Measurements from ENCODE around the gene INPP5D. TPM values are rescaled to one million over a fixed set of nuclear protein-coding genes. Genes with fewer than 3 reads are reported as not detected.
A peak's percentile ranks its signal among the peaks of the same experiment; 100 is the strongest.

The INPP5D gene
- total RNA-seq, 1 experiment from 2014 or later: 12.7 TPM

GRCh38 chr2:233059547-233059796 is 670 bp upstream of the INPP5D start:
- no peak overlapping the region for H2AK5ac ChIP-seq (ENCODE audit: insufficient read length, low read length)
- H3K4me2 ChIP-seq (ENCODE audit: insufficient read depth, insufficient read length, low read length): no peak overlapping the region
- no peak overlapping the region for H3K23ac ChIP-seq (ENCODE audit: insufficient read length, low read depth, low read length)
- no CpG with 5 or more reads among the region's 7 CpGs for WGBS (ENCODE audit: extremely low coverage, insufficient read length, low lambda C conversion rate)
- H3K79me2 ChIP-seq (ENCODE audit: insufficient read depth, low read length): no peaks in the 10 kb centered on the region
- no peak overlapping the region for H2AFZ ChIP-seq (ENCODE audit: low read length)
- H3K9ac ChIP-seq (ENCODE audit: extremely low read depth, insufficient read length, low read length): no peak overlapping the region
- H3K79me1 ChIP-seq (ENCODE audit: insufficient read depth, low read depth, low read length, poor library complexity, severe bottlenecking): no peaks in the 10 kb centered on the region
- no peak overlapping the region for H3K56ac ChIP-seq (ENCODE audit: insufficient read length, low read depth, low read length)
- H2BK20ac ChIP-seq (ENCODE audit: low read depth, low read length, poor library complexity, severe bottlenecking): no peak overlapping the region
- no peaks in the 10 kb centered on the region for H4K20me1 ChIP-seq (ENCODE audit: control insufficient read depth, insufficient read depth, insufficient read length)
- no peak overlapping the region for H3T11ph ChIP-seq (ENCODE audit: low read length)
- H3K4ac ChIP-seq (ENCODE audit: low read depth, low read length): no peak overlapping the region
- Mint-ChIP-seq H3K9me3 (no peaks in the 10 kb centered on the region; a peak in 1 of 5 replicates), H3K4me1 (peaks cover 14 to 25% of the 10 kb centered on the region in 2 experiments), H3K27me3 (ENCODE audit: low read depth) (peaks cover 10% of the 10 kb centered on the region), H3K27ac (no peak overlapping the region; a peak in 1 of 7 replicates), H3K36me3 (ENCODE audit: insufficient read depth in 1 of 3, low read depth in 3 of 3) (no peaks in the 10 kb centered on the region), H3K4me3 (no peak overlapping the region)
- H4K5ac ChIP-seq (ENCODE audit: insufficient read length, low read depth, low read length): no peak overlapping the region
- H3K18ac ChIP-seq (ENCODE audit: insufficient read length, low read depth, low read length): no peak overlapping the region
- no peaks in the 10 kb centered on the region for H3K27me3 ChIP-seq (ENCODE audit: insufficient read depth, low read length)
- no peaks in the 10 kb centered on the region for H3K4me1 ChIP-seq (ENCODE audit: insufficient read depth, low read length)
- no peak overlapping the region for H2BK15ac ChIP-seq (ENCODE audit: low read depth, low read length)
- no peak overlapping the region for H4K8ac ChIP-seq (replicated peaks; ENCODE audit: insufficient read length, low read depth, low read length)
- no peak overlapping the region for H2BK5ac ChIP-seq (ENCODE audit: insufficient read length, low read length)
- TF ChIP-seq, protein P1, sequence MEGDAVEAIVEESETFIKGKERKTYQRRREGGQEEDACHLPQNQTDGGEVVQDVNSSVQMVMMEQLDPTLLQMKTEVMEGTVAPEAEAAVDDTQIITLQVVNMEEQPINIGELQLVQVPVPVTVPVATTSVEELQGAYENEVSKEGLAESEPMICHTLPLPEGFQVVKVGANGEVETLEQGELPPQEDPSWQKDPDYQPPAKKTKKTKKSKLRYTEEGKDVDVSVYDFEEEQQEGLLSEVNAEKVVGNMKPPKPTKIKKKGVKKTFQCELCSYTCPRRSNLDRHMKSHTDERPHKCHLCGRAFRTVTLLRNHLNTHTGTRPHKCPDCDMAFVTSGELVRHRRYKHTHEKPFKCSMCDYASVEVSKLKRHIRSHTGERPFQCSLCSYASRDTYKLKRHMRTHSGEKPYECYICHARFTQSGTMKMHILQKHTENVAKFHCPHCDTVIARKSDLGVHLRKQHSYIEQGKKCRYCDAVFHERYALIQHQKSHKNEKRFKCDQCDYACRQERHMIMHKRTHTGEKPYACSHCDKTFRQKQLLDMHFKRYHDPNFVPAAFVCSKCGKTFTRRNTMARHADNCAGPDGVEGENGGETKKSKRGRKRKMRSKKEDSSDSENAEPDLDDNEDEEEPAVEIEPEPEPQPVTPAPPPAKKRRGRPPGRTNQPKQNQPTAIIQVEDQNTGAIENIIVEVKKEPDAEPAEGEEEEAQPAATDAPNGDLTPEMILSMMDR (conservative IDR thresholded peaks at IDR 0.05): peak; percentile 51
- no peak overlapping the region for H4K91ac ChIP-seq (ENCODE audit: insufficient read length, low read depth, low read length)
- DNase-seq: no peak
- no peaks in the 10 kb centered on the region for H3K23me2 ChIP-seq (ENCODE audit: insufficient read length, low read depth, low read length, poor library complexity, severe bottlenecking)
- H3K9me3 ChIP-seq (ENCODE audit: control insufficient read depth, low read depth, low read length): no peaks in the 10 kb centered on the region
- H3K14ac ChIP-seq (ENCODE audit: insufficient read depth, low read length): no peak overlapping the region
- no peak overlapping the region for H2BK120ac ChIP-seq (ENCODE audit: low read depth, low read length, poor library complexity, severe bottlenecking)
- H2BK12ac ChIP-seq (ENCODE audit: insufficient read length, low read depth, low read length): no peak overlapping the region
- no peak overlapping the region for H3K27ac ChIP-seq (ENCODE audit: insufficient read length, low read depth, low read length)
